Dedifferentiated amniotic fluid mesenchymal stem cell (primary cell): Measurements from ENCODE around the gene TTC4.

Experiments used
- DNase-seq: peaks from one replicate; pipeline ENCODE4 v3.0.0-alpha.2; 2016; ENCODE audit errors: extremely low spot score

Gene TTC4

GRCh38 chr1:54782156-54782555, 66.5 kb downstream of the TTC4 start:
- no peak for DNase-seq

- DNase-seq = no peak
Observed at GRCh38 chr1:54782588-54782987, 66.9 kb downstream of the TTC4 start.

GRCh38 chr1:54784066-54784465, 68.4 kb downstream of the TTC4 start:
- DNase-seq = no peak

- DNase-seq = no peak
Observed at GRCh38 chr1:54786778-54787177, 71.1 kb downstream of the TTC4 start.

- no peak for DNase-seq
Observed at GRCh38 chr1:54787604-54788003, 71.9 kb downstream of the TTC4 start.

GRCh38 chr1:54788459-54788858, 72.8 kb downstream of the TTC4 start:
- DNase-seq = no peak

- DNase-seq = no peak
Observed at GRCh38 chr1:54791880-54792522, 76.3 kb downstream of the TTC4 start.
